Natural killer cell (primary cell): ENCODE results near the gene NECTIN4. TPM values are rescaled to one million over a fixed set of nuclear protein-coding genes. Genes with fewer than 3 reads are reported as not detected.

ENCODE experiments used
- ATAC-seq, 3 donors: fragments of 150-1000 bp in 2 of 3; fragments of 200-7000 bp in 1 of 3; cut with Tn5 transposase; 1 replicate in 1 of 3; 2 replicates in 2 of 3; pipeline ENCODE4 v1.10.0; 2021; ENCODE audit warnings: mild to moderate bottlenecking in 2 of 3, moderate library complexity in 2 of 3
- DNase-seq, 2 donors: peaks; one replicate each; pipeline versions ENCODE4 v3.0.0 to v3.0.0-alpha.2; 2013 to 2021; ENCODE audit warnings: mixed read lengths in 1 of 2
- H3K27ac ChIP-seq: one replicate; pipeline ENCODE4 v1.5.1; 2013; ENCODE audit warnings: mild to moderate bottlenecking, low read length
- H3K27me3 ChIP-seq: one replicate; pipeline ENCODE4 v1.6.1; 2013; ENCODE audit warnings: low read length; ENCODE audit not compliant: control insufficient read depth, insufficient read depth
- H3K36me3 ChIP-seq: one replicate; pipeline ENCODE4 v1.6.1; 2013; ENCODE audit warnings: low read length; ENCODE audit not compliant: control insufficient read depth, insufficient read depth
- H3K4me1 ChIP-seq: one replicate; pipeline ENCODE4 v1.6.1; 2013; ENCODE audit warnings: low read length; ENCODE audit not compliant: control insufficient read depth, insufficient read depth
- H3K4me3 ChIP-seq: one replicate; pipeline ENCODE4 v1.5.1; 2013; ENCODE audit warnings: low read length
- H3K9me3 ChIP-seq: one replicate; pipeline ENCODE4 v1.6.1; 2013; ENCODE audit warnings: low read length; ENCODE audit not compliant: control insufficient read depth, insufficient read depth
- H3K27ac Mint-ChIP-seq, 2 donors: one replicate each; pipeline ENCODE4 v1.8.0; 2022; ENCODE audit warnings: mild to moderate bottlenecking in 2 of 2, mixed read lengths in 2 of 2, moderate library complexity in 1 of 2
- H3K27me3 Mint-ChIP-seq, 2 donors: one replicate each; pipeline ENCODE4 v1.8.0; 2022; ENCODE audit warnings: low read depth in 2 of 2, mixed read lengths in 2 of 2
- H3K36me3 Mint-ChIP-seq: one replicate; pipeline ENCODE4 v1.8.0; 2022; ENCODE audit warnings: mixed read lengths
- H3K4me1 Mint-ChIP-seq, 2 donors: one replicate each; pipeline ENCODE4 v1.8.0; 2022; ENCODE audit warnings: mixed read lengths in 2 of 2
- H3K4me3 Mint-ChIP-seq: one replicate; pipeline ENCODE4 v1.8.0; 2022; ENCODE audit warnings: mild to moderate bottlenecking, moderate library complexity, mixed read lengths
- H3K9me3 Mint-ChIP-seq, 2 donors: one replicate each; pipeline ENCODE4 v1.8.0; 2022; ENCODE audit warnings: mixed read lengths in 2 of 2
- WGBS: methylation state at CpG from one replicate; pipeline ENCODE4 v1.1.7; 2013; ENCODE audit warnings: missing lambda C conversion rate; ENCODE audit not compliant: insufficient coverage; 5-methylcytosine and 5-hydroxymethylcytosine counted together
- intact Hi-C: fragments of 100-400 bp; cut with micrococcal nuclease; formaldehyde crosslinking; loops from one replicate; pipeline ENCODE4 v1.14.2; 2022
- total RNA-seq, 4 donors: library from RNA; stranded (reverse); fragments of 120-200 nt in 1 of 4; gene quantifications; one replicate each; pipeline versions ENCODE4 v1.2.3 to v1.2.4, GENCODE V29; 2013 to 2022
- TF ChIP-seq, protein P1 (sequence below): fragments of 200-600 bp; IDR thresholded peaks from one replicate; pipeline ENCODE4 v1.8.0; 2022; ENCODE audit warnings: antibody characterized with exemption

NECTIN4 gene
- total RNA-seq, 3 donors from 2014 or later (not counting 1 experiment from before 2014, with no cell fraction given): 0.07 to 0.09 TPM; not detected in 1

DNA sequence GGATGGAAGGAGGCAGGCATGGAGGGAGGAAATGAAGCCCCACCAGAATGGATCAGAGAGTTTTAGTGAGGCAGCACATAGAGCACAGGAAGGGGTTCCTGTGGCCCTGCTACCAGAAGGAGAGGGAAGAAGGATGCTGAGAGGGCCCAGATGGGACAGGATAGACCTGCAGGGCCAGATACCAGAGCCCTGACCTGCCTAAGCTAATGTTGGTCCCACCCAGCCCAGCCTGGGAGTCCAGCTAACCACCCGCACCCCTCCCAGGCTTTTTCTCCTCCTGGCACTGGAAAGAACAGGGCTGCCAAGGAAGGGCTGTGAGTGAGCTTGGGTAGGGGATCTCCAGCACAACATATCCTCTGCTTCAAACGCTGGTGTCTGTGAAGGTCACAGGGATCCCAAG lies 6.9 kb downstream of the NECTIN4 start:
- 77% methylated on average over 2 of the region's 2 CpGs for WGBS
- Mint-ChIP-seq H3K36me3 (no peaks in the 10 kb centered on the region), H3K9me3 (no peaks in the 10 kb centered on the region), H3K4me3 (no peak overlapping the region), H3K4me1 (no peaks in the 10 kb centered on the region), H3K27ac (no peak overlapping the region), H3K27me3 (peaks cover 0 to 2% of the 10 kb centered on the region in 2 donors)
- Histone ChIP-seq H3K9me3 (no peaks in the 10 kb centered on the region), H3K27ac (no peak overlapping the region), H3K4me1 (peaks cover 6% of the 10 kb centered on the region), H3K27me3 (no peaks in the 10 kb centered on the region), H3K4me3 (no peak overlapping the region), H3K36me3 (no peaks in the 10 kb centered on the region)
- TF ChIP-seq, protein P1, sequence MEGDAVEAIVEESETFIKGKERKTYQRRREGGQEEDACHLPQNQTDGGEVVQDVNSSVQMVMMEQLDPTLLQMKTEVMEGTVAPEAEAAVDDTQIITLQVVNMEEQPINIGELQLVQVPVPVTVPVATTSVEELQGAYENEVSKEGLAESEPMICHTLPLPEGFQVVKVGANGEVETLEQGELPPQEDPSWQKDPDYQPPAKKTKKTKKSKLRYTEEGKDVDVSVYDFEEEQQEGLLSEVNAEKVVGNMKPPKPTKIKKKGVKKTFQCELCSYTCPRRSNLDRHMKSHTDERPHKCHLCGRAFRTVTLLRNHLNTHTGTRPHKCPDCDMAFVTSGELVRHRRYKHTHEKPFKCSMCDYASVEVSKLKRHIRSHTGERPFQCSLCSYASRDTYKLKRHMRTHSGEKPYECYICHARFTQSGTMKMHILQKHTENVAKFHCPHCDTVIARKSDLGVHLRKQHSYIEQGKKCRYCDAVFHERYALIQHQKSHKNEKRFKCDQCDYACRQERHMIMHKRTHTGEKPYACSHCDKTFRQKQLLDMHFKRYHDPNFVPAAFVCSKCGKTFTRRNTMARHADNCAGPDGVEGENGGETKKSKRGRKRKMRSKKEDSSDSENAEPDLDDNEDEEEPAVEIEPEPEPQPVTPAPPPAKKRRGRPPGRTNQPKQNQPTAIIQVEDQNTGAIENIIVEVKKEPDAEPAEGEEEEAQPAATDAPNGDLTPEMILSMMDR: no peak
- intact Hi-C loops: no loop called here
- ATAC-seq (no peak), DNase-seq (no peak)

- WGBS: 76% methylated on average over 5 of the region's 5 CpGs
- peaks cover 6% of the 10 kb centered on the region for H3K4me1 ChIP-seq
- TF ChIP-seq, protein P1: no peak
- DNase-seq (no peak), ATAC-seq (no peak)
- no peaks in the 10 kb centered on the region for H3K27me3 ChIP-seq
- Mint-ChIP-seq H3K27me3 (peaks cover 0 to 2% of the 10 kb centered on the region in 2 donors), H3K27ac (no peak overlapping the region), H3K4me1 (no peaks in the 10 kb centered on the region), H3K9me3 (no peaks in the 10 kb centered on the region), H3K36me3 (no peaks in the 10 kb centered on the region), H3K4me3 (no peak overlapping the region)
- no peak overlapping the region for H3K4me3 ChIP-seq
- no peaks in the 10 kb centered on the region for H3K9me3 ChIP-seq
- intact Hi-C loops: no loop called here
- H3K36me3 ChIP-seq: no peaks in the 10 kb centered on the region
- H3K27ac ChIP-seq: no peak overlapping the region
Observed at GRCh38 chr1:161081519-161081918, 7.8 kb downstream of the NECTIN4 start.

GRCh38 chr1:161080441-161081405 lies 8.6 kb downstream of the NECTIN4 start:
- H3K4me1 Mint-ChIP-seq: no peaks in the 10 kb centered on the region
- TF ChIP-seq, protein P1: no peak
- Histone ChIP-seq H3K9me3 (no peaks in the 10 kb centered on the region), H3K4me3 (no peak overlapping the region), H3K27ac (no peak overlapping the region), H3K4me1 (peaks cover 6% of the 10 kb centered on the region), H3K36me3 (no peaks in the 10 kb centered on the region), H3K27me3 (no peaks in the 10 kb centered on the region)
- no peak for ATAC-seq
- no peak overlapping the region for H3K27ac Mint-ChIP-seq
- intact Hi-C loops: no loop called here
- H3K9me3 Mint-ChIP-seq: no peaks in the 10 kb centered on the region
- no peak for DNase-seq
- 96% methylated on average over 5 of the region's 5 CpGs for WGBS
- peaks cover 0 to 2% of the 10 kb centered on the region in 2 donors for H3K27me3 Mint-ChIP-seq
- H3K4me3 Mint-ChIP-seq: no peak overlapping the region
- H3K36me3 Mint-ChIP-seq: no peaks in the 10 kb centered on the region
